Keratinocyte (primary cell): ENCODE results near the gene SKA2. TPM values are rescaled to one million over a fixed set of nuclear protein-coding genes. Genes with fewer than 3 reads are reported as not detected.

Source experiments
- DNase-seq: peaks from one replicate; pipeline ENCODE4 v3.0.0-alpha.2; 2011; ENCODE audit warnings: low read depth, missing footprints, low spot score
- FAIRE-seq: peaks from 2 replicates; lab custom pipeline; 2011; peaks lifted over from hg19 to GRCh38; lab: Jason Lieb, UNC
- H2AFZ ChIP-seq: 2 replicates; pipeline ENCODE4 v1.6.0; 2012; ENCODE audit warnings: low read length, control low read depth, inconsistent platforms; ENCODE audit not compliant: control insufficient read depth
- H3K27ac ChIP-seq: 2 replicates; pipeline ENCODE4 v1.5.1; 2011; ENCODE audit warnings: low read length; ENCODE audit not compliant: control insufficient read depth, insufficient read depth
- H3K27me3 ChIP-seq: 3 replicates; pipeline ENCODE4 v1.6.0; 2011; ENCODE audit warnings: low read length; ENCODE audit not compliant: control insufficient read depth, insufficient read depth; ENCODE audit errors: extremely low read depth
- H3K36me3 ChIP-seq, 2 experiments: 2 replicates in 1 of 2; 3 replicates in 1 of 2; pipeline ENCODE4 v1.5.1; 2011; ENCODE audit warnings: low read length in 2 of 2, mild to moderate bottlenecking in 1 of 2; ENCODE audit not compliant: control insufficient read depth in 2 of 2, insufficient read depth in 2 of 2; ENCODE audit errors: extremely low read depth in 1 of 2
- H3K4me1 ChIP-seq: 3 replicates; pipeline ENCODE4 v1.5.1; 2011; ENCODE audit warnings: low read length; ENCODE audit not compliant: control insufficient read depth, insufficient read depth; ENCODE audit errors: extremely low read depth
- H3K4me2 ChIP-seq: 3 replicates; pipeline ENCODE4 v1.6.0; 2011; ENCODE audit warnings: low read depth, low read length; ENCODE audit not compliant: control insufficient read depth, insufficient read depth; ENCODE audit errors: extremely low read depth
- H3K4me3 ChIP-seq, 3 experiments: fragments of 200-600 bp in 1 of 3; sonication (generic) in 1 of 3; 2 replicates in 2 of 3; 3 replicates in 1 of 3; pipeline ENCODE4 v1.5.1; 2011 to 2016; ENCODE audit warnings: low read length in 3 of 3, mild to moderate bottlenecking in 3 of 3, control low read depth in 2 of 3, inconsistent platforms in 1 of 3, low read depth in 1 of 3, mixed read lengths in 1 of 3, mixed run types in 1 of 3, moderate library complexity in 1 of 3; ENCODE audit not compliant: control insufficient read depth in 2 of 3, insufficient read depth in 2 of 3; ENCODE audit errors: extremely low read depth in 1 of 3
- H3K79me2 ChIP-seq: 2 replicates; pipeline ENCODE4 v1.6.0; 2012; ENCODE audit warnings: low read length; ENCODE audit not compliant: control insufficient read depth, insufficient read depth
- H3K9ac ChIP-seq: 3 replicates; pipeline ENCODE4 v1.6.0; 2011; ENCODE audit warnings: low read length; ENCODE audit not compliant: control insufficient read depth, insufficient read depth; ENCODE audit errors: extremely low read depth
- H3K9me1 ChIP-seq: 3 replicates; pipeline ENCODE4 v1.6.0; 2011; ENCODE audit warnings: low read length; ENCODE audit not compliant: control insufficient read depth, insufficient read depth; ENCODE audit errors: extremely low read depth
- H3K9me3 ChIP-seq: 2 replicates; pipeline ENCODE4 v1.5.1; 2012; ENCODE audit warnings: low read depth, low read length; ENCODE audit not compliant: control insufficient read depth
- H4K20me1 ChIP-seq: 3 replicates; pipeline ENCODE4 v1.6.0; 2011; ENCODE audit warnings: low read length; ENCODE audit not compliant: control insufficient read depth, insufficient read depth; ENCODE audit errors: extremely low read depth
- CTCF ChIP-seq, 3 experiments: IDR thresholded peaks in 1 of 3; conservative IDR thresholded peaks in 1 of 3; optimal IDR thresholded peaks in 1 of 3; 2 replicates in 2 of 3; 3 replicates in 1 of 3; pipeline versions ENCODE3 to v1.5.1; 2011; ENCODE audit warnings: low read length in 3 of 3, mild to moderate bottlenecking in 3 of 3, moderate library complexity in 2 of 3, control low read depth in 1 of 3, inconsistent platforms in 1 of 3; ENCODE audit not compliant: insufficient read depth in 2 of 3; ENCODE audit errors: extremely low read depth in 1 of 3
- EZH2 ChIP-seq: IDR thresholded peaks from one replicate; pipeline ENCODE4 v1.6.1; 2012; ENCODE audit warnings: inconsistent platforms, mild to moderate bottlenecking, low read length, moderate library complexity
- dilution Hi-C: fragments of 300-500 bp; cut with MboI; formaldehyde crosslinking; loops from one replicate; pipeline ENCODE4 v1.7.0; 2020; ENCODE audit warnings: low sequenced_read_pairs; ENCODE audit not compliant: extremely low pct_ligation_motif_present
- polyA minus RNA-seq, 3 experiments: library from RNA; depleted of rRNA, polyadenylated mRNA; stranded (reverse); fragments of >200 nt; gene quantifications; 1 replicate in 1 of 3; 2 replicates in 1 of 3; 3 replicates in 1 of 3; pipeline ENCODE4 v1.2.3, GENCODE V29; 2011
- polyA plus RNA-seq, 5 experiments: library from polyadenylated mRNA; depleted of rRNA in 3 of 5; stranded (reverse) in 3 of 5; stranded (forward) in 1 of 5; unstranded in 1 of 5; fragments of >200 nt; gene quantifications; 1 replicate in 1 of 5; 2 replicates in 3 of 5; 3 replicates in 1 of 5; pipeline versions ENCODE4 v1.2.1 to v1.2.3, GENCODE V29; 2011 to 2012; ENCODE audit warnings: missing spikeins in 2 of 5, low read depth in 1 of 5, low replicate concordance in 1 of 5

SKA2 gene
- 18.4 to 52.8 TPM (median 37.1 TPM) in 3 replicates for polyA plus RNA-seq
- polyA plus RNA-seq (2011; ENCODE audit: low read depth): 33.5 TPM
- 28.7 and 39.2 TPM in 2 replicates for polyA plus RNA-seq (2011; cell fraction: cytosol; rRNA removed)
- polyA plus RNA-seq (2011; cell fraction: nucleus; rRNA removed): 7.6 and 10.1 TPM in 2 replicates
- polyA plus RNA-seq (2012; ENCODE audit: low replicate concordance): 21.1 and 87.4 TPM in 2 replicates
- 7.3 to 23.7 TPM (median 7.8 TPM) in 3 replicates for polyA minus RNA-seq
- 8.4 TPM for polyA minus RNA-seq (2011; cell fraction: cytosol; rRNA and poly(A)+ RNA removed)
- polyA minus RNA-seq (2011; cell fraction: nucleus; rRNA and poly(A)+ RNA removed): 2.1 and 7.4 TPM in 2 replicates

- FAIRE-seq (no peak), DNase-seq (no peak)
- no peaks in the 10 kb centered on the region for H3K36me3 ChIP-seq
- no peaks in the 10 kb centered on the region for H3K9me1 ChIP-seq
- TF ChIP-seq CTCF (optimal IDR thresholded peaks at IDR 0.05 in 1 of 3, IDR thresholded peaks at IDR 0.05 in 1 of 3, conservative IDR thresholded peaks at IDR 0.05 in 1 of 3; ENCODE audit: extremely low read depth in 1 of 3, insufficient read depth in 2 of 3, low read length in 3 of 3) (no peak), EZH2 (no peak)
- no peaks in the 10 kb centered on the region for H4K20me1 ChIP-seq
- peak within 1 kb of the TSS; percentile 62 to 93 (median 92) for H3K4me3 ChIP-seq
- dilution Hi-C loops: no loop called here
- no peaks in the 10 kb centered on the region for H3K9me3 ChIP-seq
- H3K27me3 ChIP-seq: no peaks in the 10 kb centered on the region
- peaks cover 80% of the 10 kb centered on the region for H3K79me2 ChIP-seq
- peak within 1 kb of the TSS; percentile 90 for H3K4me2 ChIP-seq
- H3K27ac ChIP-seq: peak within 1 kb of the TSS; percentile 90
- H3K4me1 ChIP-seq: peaks cover 55% of the 10 kb centered on the region
- H2AFZ ChIP-seq: peak within 1 kb of the TSS; percentile 84
- peak within 1 kb of the TSS; percentile 91 for H3K9ac ChIP-seq
These were observed at the start of gene SKA2 for GRCh38 chr17:59154721-59155438. Gene SKA2 (minus strand): TSS chr17:59155186. CDS start chr17:59155163, 23 bp downstream.

DNA sequence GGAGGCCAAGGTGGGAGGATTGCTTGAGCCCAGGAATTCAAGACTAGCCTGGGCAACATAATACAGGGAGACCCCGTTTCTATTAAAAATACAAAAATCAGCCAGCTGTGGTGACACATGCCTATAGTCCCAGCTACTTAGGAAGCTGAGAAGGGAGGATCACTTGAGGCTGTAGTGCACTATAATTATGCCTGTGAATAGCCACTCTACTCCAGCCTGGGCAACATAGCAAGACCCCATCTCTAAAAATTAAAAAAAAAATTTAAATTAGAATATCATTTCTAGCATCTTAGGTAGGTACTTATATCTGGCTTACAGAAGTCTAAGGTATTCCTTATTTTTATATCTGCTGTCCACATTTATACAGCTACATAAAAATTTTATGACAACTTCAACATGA is 47.3 kb upstream of the SKA2 start:
- no peaks in the 10 kb centered on the region for H4K20me1 ChIP-seq
- H2AFZ ChIP-seq: no peak overlapping the region
- H3K27me3 ChIP-seq: no peaks in the 10 kb centered on the region
- TF ChIP-seq CTCF (optimal IDR thresholded peaks at IDR 0.05 in 1 of 3, IDR thresholded peaks at IDR 0.05 in 1 of 3, conservative IDR thresholded peaks at IDR 0.05 in 1 of 3; ENCODE audit: extremely low read depth in 1 of 3, insufficient read depth in 2 of 3, low read length in 3 of 3): no peak
- no peak for TF ChIP-seq EZH2
- peaks cover 0 to 10% of the 10 kb centered on the region in 2 experiments for H3K36me3 ChIP-seq
- FAIRE-seq: no peak
- H3K27ac ChIP-seq: no peak overlapping the region
- no peak for DNase-seq
- no peaks in the 10 kb centered on the region for H3K9me3 ChIP-seq
- H3K79me2 ChIP-seq: no peaks in the 10 kb centered on the region
- dilution Hi-C loops: no loop called here
- H3K4me3 ChIP-seq: no peak overlapping the region
- H3K9me1 ChIP-seq: no peaks in the 10 kb centered on the region
- H3K9ac ChIP-seq: no peak overlapping the region
- H3K4me2 ChIP-seq: no peak overlapping the region
- H3K4me1 ChIP-seq: no peaks in the 10 kb centered on the region
